ENCODE data around the gene ABHD14A.

DNA sequence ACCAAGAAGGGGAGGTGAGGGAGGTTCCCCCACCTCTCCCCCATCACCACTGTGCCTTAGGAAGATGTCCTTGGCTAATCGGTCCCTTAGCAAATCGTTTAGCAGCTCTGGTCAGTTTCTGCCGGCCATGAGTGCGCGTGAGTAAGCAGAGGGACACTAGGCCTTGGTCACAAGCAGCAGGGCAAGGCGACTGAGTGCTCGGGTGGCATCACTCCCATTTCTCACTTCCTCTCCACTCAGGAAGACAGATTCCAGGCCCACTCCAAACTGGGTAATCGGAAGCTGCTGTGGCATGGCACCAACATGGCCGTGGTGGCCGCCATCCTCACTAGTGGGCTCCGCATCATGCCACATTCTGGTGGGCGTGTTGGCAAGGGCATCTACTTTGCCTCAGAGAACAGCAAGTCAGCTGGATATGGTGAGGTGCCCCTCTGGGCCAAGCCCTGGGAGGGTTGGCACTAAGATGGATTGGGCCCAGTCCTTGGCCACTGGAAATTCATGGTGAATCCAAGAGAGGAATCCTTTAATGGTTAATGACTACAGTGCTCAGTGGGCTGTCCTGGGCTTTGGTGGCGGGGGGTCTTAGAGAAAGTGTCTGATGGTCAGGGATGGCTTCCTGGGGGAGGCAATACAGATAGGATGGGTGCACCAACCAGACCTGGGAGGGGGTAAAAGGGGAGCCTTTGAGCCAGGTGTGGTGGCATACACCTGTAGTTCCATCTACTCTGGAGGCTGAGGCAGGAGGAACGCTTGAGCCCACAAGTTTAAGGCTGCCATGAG is 28.7 kb upstream of the ABHD14A start:
- TF ChIP-seq, protein P1, sequence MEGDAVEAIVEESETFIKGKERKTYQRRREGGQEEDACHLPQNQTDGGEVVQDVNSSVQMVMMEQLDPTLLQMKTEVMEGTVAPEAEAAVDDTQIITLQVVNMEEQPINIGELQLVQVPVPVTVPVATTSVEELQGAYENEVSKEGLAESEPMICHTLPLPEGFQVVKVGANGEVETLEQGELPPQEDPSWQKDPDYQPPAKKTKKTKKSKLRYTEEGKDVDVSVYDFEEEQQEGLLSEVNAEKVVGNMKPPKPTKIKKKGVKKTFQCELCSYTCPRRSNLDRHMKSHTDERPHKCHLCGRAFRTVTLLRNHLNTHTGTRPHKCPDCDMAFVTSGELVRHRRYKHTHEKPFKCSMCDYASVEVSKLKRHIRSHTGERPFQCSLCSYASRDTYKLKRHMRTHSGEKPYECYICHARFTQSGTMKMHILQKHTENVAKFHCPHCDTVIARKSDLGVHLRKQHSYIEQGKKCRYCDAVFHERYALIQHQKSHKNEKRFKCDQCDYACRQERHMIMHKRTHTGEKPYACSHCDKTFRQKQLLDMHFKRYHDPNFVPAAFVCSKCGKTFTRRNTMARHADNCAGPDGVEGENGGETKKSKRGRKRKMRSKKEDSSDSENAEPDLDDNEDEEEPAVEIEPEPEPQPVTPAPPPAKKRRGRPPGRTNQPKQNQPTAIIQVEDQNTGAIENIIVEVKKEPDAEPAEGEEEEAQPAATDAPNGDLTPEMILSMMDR (IDR thresholded peaks at IDR 0.05; ENCODE audit: low read depth, low read length): no peak
- TF ChIP-seq EZH2phosphoT487 (IDR thresholded peaks at IDR 0.05; ENCODE audit: low read depth): no peak

All from OCI-LY3 (cell line).